Measurements from ENCODE around the gene POGLUT3. TPM values are rescaled to one million over a fixed set of nuclear protein-coding genes. Genes with fewer than 3 reads are reported as not detected.
A peak's percentile ranks its signal among the peaks of the same experiment; 100 is the strongest.

The POGLUT3 gene
- total RNA-seq, 4 donors from 2014 or later: 6.0 to 18.3 (median 13.2) TPM

DNA sequence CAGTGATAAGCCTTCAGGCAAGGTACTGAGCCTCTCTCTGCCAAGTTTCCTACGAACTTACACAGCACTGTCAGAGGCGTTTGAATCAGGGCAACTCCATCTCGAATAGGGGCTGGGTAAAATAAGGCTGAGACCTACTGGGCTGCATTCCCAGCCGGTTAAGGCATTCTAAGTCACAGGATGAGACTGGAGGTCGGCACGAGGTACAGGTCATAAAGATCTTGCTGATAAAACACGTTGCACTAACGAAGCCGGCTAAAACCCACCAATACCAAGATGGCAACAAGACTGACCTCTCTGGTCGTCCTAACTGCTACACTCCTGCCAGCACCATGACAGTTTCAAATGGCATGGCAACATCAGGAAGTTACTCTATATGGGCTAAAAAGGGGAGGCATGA is 20.4 kb upstream of the POGLUT3 start:
- no peaks in the 10 kb centered on the region for H3K27me3 ChIP-seq
- no peak for DNase-seq
- TF ChIP-seq, protein P1, sequence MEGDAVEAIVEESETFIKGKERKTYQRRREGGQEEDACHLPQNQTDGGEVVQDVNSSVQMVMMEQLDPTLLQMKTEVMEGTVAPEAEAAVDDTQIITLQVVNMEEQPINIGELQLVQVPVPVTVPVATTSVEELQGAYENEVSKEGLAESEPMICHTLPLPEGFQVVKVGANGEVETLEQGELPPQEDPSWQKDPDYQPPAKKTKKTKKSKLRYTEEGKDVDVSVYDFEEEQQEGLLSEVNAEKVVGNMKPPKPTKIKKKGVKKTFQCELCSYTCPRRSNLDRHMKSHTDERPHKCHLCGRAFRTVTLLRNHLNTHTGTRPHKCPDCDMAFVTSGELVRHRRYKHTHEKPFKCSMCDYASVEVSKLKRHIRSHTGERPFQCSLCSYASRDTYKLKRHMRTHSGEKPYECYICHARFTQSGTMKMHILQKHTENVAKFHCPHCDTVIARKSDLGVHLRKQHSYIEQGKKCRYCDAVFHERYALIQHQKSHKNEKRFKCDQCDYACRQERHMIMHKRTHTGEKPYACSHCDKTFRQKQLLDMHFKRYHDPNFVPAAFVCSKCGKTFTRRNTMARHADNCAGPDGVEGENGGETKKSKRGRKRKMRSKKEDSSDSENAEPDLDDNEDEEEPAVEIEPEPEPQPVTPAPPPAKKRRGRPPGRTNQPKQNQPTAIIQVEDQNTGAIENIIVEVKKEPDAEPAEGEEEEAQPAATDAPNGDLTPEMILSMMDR (IDR thresholded peaks at IDR 0.05): no peak
- TF ChIP-seq POLR2A (IDR thresholded peaks at IDR 0.05): no peak
- H3K4me3 ChIP-seq: no peak overlapping the region
- H3K4me1 ChIP-seq: peaks cover 0 to 9% (median 0%) of the 10 kb centered on the region in 3 donors
- H3K9me3 ChIP-seq: no peaks in the 10 kb centered on the region
- intact Hi-C loops (cut with DNase I): no loop called here
- peaks cover 0 to 80% (median 0%) of the 10 kb centered on the region in 3 donors for H3K36me3 ChIP-seq
- no peak overlapping the region for H3K27ac ChIP-seq
- 64 to 89% methylated on average over 7 to 8 of the region's 10 CpGs for WGBS, 2 donors

DNA sequence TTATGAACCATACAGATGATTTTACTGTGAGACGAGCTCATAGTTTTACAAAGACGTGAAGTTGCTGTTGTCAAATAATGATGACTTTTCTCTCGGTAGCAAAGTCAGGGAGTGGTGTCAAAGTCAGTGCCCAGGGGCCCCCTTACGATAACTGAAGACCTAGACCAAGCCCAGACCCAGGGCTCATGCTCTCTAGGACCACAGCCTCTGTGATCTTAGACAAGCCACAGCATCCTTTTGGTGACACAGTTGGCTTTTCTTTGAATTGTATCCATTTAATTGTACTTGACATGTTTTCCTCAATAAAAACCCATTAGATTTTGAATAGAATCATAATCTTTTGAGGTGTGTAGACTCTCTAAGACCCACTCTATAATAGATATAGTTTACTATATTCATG is 17.9 kb upstream of the POGLUT3 start:
- intact Hi-C loops (cut with DNase I): no loop called here
- Histone ChIP-seq H3K36me3 (peaks cover 0 to 94% (median 0%) of the 10 kb centered on the region in 3 donors), H3K27ac (no peak overlapping the region), H3K4me1 (no peaks in the 10 kb centered on the region), H3K27me3 (no peaks in the 10 kb centered on the region), H3K4me3 (no peak overlapping the region), H3K9me3 (no peaks in the 10 kb centered on the region)
- TF ChIP-seq, protein P1 (IDR thresholded peaks at IDR 0.05): no peak
- no peak for TF ChIP-seq POLR2A (IDR thresholded peaks at IDR 0.05)
- 95 to 98% methylated on average over 4 of the region's 4 CpGs for WGBS, 2 donors
- no peak for DNase-seq

DNA sequence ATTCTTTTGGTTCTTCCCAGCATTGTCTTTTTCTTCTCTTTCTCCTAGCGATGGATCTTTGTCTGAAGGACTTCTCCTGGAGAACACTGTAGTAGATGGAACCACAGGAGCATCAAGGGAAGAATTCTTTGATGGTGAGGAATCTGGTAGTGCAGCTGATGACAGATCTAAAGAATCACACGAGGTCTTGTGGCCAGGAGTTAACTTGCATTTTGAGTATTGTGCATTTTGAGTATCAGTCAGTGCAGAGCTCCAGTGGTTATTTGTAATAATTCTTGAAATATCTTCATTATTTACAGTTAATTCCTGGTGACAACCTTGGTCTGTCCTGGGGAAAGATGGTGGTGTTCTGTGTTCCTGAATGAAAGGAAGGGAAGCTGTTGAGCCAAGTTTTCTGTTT is 14.5 kb upstream of the POGLUT3 start:
- no peak overlapping the region for H3K4me3 ChIP-seq
- DNase-seq: no peak
- WGBS, 2 donors: 72 to 93% methylated on average over 2 of the region's 2 CpGs
- H3K27ac ChIP-seq: no peak overlapping the region
- H3K4me1 ChIP-seq: peaks cover 0 to 9% (median 0%) of the 10 kb centered on the region in 3 donors
- H3K36me3 ChIP-seq: peaks cover 0 to 77% (median 0%) of the 10 kb centered on the region in 3 donors
- no peaks in the 10 kb centered on the region for H3K27me3 ChIP-seq
- intact Hi-C loops (cut with DNase I): no loop called here
- TF ChIP-seq, protein P1 (IDR thresholded peaks at IDR 0.05): no peak
- no peak for TF ChIP-seq POLR2A (IDR thresholded peaks at IDR 0.05)
- no peaks in the 10 kb centered on the region for H3K9me3 ChIP-seq

DNA sequence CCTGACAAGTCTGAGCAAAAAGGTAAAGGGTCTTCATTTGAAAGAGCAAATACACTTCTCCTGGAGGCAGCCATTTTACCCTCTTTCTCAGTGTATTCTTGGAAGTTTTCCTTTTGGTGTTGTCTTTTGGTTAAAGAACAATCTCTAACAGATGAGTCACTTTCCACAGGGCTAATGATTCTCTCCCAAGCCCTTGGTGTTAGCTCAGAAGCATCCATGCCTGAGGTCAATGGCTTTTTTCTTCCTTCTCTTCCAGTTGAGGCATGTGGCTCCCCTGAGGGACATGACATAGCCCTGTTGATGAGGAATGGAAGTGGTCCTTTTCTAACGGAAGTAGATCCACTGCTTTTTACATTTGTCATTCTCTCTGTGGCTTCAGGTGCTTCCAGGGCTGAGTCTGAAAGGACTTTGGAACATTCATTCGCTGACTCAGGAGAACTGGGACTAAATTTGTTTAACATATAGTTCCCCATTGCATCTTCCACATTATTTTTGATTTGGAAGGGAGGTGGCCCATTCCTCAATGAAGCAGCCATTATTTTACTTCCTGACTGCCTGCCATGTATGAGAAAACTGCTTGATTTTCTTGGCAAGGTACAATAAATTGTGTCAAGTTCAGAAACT is 13.8 kb upstream of the POGLUT3 start:
- intact Hi-C loops (cut with DNase I): no loop called here
- Histone ChIP-seq H3K27me3 (no peaks in the 10 kb centered on the region), H3K36me3 (peaks cover 0 to 70% (median 0%) of the 10 kb centered on the region in 3 donors), H3K9me3 (no peaks in the 10 kb centered on the region), H3K4me1 (peaks cover 0 to 9% (median 0%) of the 10 kb centered on the region in 3 donors), H3K27ac (no peak overlapping the region), H3K4me3 (no peak overlapping the region)
- TF ChIP-seq POLR2A (IDR thresholded peaks at IDR 0.05): no peak
- TF ChIP-seq, protein P1 (IDR thresholded peaks at IDR 0.05): no peak
- no peak for DNase-seq
- WGBS, 2 donors: 53 to 54% methylated on average over 2 of the region's 2 CpGs

DNA sequence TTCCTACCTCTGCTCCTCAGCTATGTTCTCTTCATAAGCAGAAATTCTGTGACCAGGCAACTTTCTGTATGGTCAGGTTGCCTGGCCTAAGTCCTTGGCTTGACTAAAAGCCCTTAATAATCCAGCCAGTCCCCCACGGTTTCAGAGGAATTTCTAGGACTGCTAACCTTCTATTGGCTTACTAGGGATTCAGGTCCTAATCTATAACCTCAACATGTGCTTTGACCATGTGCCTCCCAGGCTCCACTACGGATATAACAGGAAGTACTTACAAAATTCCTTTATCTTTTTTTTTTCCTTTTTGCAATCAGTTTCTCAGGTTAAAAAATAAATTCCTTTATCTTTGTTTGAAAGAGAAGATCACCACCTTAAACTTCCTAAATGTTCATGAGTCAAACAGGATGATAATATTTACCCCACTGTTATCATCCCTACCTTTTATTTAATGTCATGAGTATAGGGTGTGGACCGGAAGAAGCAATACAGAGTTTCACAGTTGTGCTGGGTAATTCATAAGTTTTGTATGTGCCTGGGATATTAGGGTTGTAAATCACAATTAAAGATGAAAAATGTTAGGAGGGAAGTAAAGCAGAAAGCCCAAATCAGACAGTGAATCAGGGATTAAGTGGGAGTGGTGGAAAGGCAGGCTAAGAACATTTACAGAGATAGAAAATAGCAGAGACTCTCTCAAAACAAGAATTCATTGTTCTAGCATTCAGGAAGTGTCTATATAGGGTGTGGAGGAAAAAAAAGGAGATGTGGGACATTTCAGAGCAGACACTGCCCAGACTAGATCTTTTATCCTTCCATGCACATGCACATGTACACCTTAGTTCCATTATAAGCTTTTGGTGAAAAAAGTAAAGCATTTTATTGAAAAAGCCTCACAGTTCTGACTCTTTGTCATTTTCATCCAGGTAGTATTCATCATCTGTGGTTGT is 10.7 kb upstream of the POGLUT3 start:
- 71 to 74% methylated on average over 3 of the region's 3 CpGs for WGBS, 2 donors
- no peaks in the 10 kb centered on the region for H3K27me3 ChIP-seq
- H3K4me1 ChIP-seq: peaks cover 0 to 9% (median 0%) of the 10 kb centered on the region in 3 donors
- TF ChIP-seq, protein P1 (IDR thresholded peaks at IDR 0.05): no peak
- no peak for TF ChIP-seq POLR2A (IDR thresholded peaks at IDR 0.05)
- peak overlapping the region in 3 of 4 donors; percentile 27 to 40 (median 33) for H3K27ac ChIP-seq
- DNase-seq: no peak
- H3K4me3 ChIP-seq: no peak overlapping the region
- H3K9me3 ChIP-seq: no peaks in the 10 kb centered on the region
- intact Hi-C loops (cut with DNase I): no loop called here
- peaks cover 0 to 39% (median 0%) of the 10 kb centered on the region in 3 donors for H3K36me3 ChIP-seq

All from esophagus squamous epithelium (tissue), 5 donors.